Measurements from ENCODE around the gene GLRB. TPM values are rescaled to one million over a fixed set of nuclear protein-coding genes. Genes with fewer than 3 reads are reported as not detected.
A peak's percentile ranks its signal among the peaks of the same experiment; 100 is the strongest.
"Not testable (repeated sequence)": the region's sequence is repeated elsewhere in the genome, so short reads cannot be mapped to it uniquely, and the experiment has no call there.

GLRB gene
- total RNA-seq, 1 experiment from 2014 or later: 21.0 TPM

DNA sequence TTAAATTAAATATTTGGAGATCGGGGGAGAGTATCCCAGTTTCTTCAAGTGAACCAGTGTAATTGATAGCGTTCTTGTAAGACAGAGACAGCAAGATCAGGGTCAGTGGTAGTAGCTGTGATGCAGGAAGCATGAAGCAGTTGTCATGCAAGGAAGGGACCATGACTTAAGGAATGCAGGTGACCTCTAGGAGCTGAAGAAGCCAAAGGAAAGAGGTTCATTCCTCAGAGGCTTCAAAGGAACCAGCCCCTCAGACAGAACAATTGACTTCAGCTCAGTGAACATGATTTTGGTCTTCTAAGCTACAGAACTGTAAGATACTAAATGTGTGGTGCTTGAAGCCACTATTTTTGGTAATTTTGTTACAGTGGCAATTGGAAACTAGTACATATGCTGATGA lies 51.6 kb downstream of the GLRB start:
- DNase-seq (ENCODE audit: low read depth): no peak

DNA sequence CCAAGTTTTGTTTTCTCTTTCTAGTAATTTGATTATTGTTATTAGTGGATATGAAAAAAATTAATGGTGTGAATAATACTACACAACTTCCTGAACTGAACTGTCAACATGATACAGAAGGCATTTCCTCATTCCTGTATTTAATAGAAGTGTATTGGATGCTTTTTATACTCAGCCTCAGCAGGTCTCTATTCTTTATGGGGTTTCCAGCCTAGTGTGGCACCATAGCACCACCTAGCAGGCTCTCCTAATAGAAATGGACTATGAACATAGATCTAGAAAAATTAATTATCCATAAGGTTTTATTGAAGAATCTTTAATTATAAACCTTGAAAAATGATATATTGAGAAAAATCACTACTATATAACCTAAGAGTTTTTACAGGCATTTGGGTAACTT lies 52.4 kb downstream of the GLRB start:
- peak; percentile 50 for DNase-seq (ENCODE audit: low read depth)

DNA sequence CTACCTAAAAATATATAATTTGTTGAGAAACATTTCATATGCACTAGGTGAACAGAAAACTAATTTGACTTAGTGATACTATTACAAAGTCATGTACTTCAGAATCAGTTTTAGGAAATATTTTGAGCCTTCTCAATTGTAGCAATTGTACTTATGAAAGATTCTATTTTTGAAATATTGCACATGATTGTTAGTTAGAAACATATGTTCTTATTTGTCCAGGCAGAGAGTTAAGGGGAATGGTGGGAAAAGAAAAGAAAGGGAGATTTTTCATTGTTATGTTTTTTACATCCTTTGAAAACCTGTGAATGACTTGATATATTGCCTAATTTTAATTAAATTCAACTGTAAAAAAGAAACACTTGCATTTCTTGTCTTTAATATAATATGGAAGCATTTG lies 66.0 kb downstream of the GLRB start:
- DNase-seq (ENCODE audit: low read depth): no peak

GRCh38 chr4:157143369-157143768 lies 67.4 kb downstream of the GLRB start:
- no peak for DNase-seq (ENCODE audit: low read depth)

- no peak for DNase-seq (ENCODE audit: low read depth)
These were observed 75.8 kb downstream of the GLRB start for GRCh38 chr4:157151711-157152110.

DNA sequence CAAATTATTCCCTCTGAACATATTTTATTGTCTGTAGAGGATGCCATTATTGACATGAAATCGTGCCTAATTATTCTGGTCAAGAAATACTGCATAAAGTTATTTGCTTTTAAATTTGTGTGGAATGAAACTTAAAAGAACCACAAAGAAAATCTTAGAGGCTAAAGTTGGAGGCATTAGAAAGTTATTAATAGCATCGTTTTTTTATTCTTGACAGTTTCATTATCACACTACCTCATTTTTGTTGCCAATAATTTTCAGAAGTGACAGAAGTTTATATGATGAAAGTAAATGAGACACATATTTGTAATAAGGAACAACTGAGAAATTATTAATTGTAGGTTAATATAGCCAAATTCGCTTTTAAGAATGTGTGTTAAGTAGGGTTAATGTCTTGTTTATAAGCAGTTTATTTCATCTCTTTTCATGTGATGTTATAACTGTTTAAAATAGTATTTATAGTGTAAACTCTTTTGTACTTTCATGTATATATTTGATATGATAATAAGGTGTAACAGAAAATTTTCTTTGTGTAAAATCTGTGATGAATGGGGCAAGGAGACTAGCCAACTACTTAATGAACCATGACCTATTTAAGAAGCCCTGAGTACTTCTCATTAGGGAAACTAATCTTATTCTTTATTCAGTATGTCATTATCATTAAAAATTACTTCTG lies 90.1 kb downstream of the GLRB start:
- DNase-seq (ENCODE audit: low read depth): no peak

GRCh38 chr4:157170321-157170720 lies 94.4 kb downstream of the GLRB start:
- no peak for DNase-seq (ENCODE audit: low read depth)

GRCh38 chr4:157172011-157172410 lies 96.1 kb downstream of the GLRB start:
- peak; percentile 13 for DNase-seq (ENCODE audit: low read depth)

DNA sequence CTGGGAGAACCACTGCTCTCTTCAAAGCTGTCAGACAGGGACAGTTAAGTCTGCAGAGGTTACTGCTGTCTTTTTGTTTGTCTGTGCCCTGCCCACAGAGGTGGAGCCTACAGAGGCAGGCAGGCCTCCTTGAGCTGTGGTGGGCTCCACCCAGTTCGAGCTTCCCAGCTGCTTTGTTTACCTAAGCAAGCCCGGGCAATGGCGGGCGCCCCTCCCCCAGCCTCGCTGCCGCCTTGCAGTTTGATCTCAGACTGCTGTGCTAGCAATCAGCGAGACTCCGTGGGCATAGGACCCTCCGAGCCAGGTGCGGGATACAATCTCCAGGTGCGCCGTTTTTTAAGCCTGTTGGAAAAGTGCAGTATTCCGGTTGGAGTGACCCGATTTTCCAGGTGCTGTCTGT lies 104.3 kb downstream of the GLRB start:
- not testable (repeated sequence) for DNase-seq (ENCODE audit: low read depth)

DNA sequence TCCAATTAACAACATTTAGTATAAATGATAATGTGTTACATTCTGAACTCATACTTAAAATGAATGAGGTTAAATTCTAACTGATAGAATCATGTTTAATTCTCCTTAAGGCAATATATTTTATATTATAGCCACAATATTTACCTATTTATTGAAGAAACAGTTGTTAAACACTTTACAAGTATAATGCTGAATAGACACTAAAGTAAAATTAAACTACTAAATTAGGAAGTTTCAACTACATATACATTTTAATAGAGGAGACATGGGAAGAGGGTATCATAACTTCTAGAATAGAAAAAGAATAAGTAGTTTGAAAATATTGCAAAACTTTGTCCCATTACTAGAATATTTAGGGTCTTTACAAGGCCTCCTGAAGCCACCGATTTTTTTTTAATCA lies 108.3 kb downstream of the GLRB start:
- DNase-seq (ENCODE audit: low read depth): no peak

DNA sequence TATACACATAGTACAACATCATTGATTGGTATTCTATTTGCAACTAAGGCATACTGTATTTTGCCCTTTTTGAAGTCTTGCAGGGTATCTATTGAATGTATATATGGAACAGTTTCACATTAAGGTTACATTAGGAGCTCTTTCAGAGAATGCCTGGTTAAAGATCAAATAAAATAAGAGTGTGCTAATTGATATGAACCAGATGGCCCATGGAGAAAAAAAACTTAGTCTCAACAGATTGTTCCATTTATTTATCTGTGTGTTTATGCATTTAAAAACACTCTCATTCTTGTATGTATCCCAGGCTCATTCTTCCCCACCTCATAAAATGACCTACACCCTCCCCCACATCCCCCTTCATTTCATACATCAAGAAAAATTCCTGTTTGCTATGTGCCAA lies 109.4 kb downstream of the GLRB start:
- no peak for DNase-seq (ENCODE audit: low read depth)

DNA sequence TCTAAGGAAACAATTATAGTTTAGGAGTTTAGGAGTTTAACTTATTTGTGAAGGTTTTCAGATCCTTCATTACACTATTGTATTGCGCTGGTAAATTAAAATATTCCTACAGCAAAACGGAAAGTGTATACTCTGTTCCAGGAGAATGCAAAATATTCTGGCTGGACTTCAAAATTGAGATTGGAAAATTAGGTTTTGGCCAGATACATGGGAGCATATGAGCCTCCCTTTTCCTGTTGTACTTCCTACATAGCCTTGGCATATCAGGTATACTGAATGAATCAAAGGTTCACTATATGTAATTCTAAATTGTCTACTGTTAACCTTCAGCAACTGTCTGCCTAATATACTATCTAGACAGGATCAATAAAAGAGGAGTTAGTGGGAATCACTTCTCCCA lies 119.4 kb downstream of the GLRB start:
- DNase-seq (ENCODE audit: low read depth): no peak

DNA sequence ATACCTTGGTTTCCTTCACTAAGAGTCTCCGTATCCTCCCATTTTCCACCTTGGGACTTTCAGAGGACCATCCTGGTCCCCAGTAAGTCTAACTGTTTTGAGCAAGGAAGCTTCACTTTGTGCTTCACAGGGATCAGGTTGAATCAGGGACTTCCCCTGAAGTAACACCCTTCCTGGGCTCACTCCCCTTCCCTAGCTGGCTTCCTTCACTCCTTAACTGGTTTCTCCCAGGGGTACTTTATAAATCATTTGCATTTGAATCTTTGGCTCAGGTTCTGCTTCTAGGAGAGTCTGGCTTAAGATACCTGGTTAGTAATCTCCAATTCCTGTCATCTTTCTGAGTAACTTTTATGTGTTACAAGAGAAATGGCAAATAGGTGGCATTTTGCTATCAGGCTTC lies 120.1 kb downstream of the GLRB start:
- DNase-seq (ENCODE audit: low read depth): no peak

DNA sequence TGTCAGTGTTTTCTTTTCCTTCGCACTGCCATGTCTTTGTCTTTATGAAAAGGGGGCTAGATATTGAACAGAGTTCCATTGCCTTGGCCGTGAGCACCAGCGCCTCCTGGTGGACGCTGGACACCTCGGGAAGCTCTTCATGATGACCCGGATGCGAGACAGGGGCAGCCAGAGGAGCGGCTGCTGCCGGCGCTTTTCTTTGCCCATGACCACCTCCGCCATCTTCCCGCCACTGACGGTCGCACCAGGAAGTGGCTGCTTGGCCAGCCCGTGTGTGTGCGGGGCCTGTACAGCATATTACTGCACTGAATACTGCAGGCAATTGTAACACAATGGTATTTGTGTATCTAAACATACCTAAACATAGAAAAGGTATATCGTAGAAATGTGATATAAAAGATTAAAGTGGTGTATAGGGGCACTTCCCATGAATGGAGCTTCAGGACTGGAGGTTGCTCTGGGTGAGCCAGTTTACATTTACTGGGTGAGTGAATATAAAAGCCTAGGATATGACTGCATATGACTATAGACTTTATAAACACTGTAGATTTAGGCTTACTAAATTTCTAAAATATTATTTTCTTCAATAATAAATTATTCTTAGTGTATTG lies 128.8 kb downstream of the GLRB start:
- DNase-seq (ENCODE audit: low read depth): no peak

GRCh38 chr4:157217708-157218107 lies 141.8 kb downstream of the GLRB start:
- DNase-seq (ENCODE audit: low read depth): peak; percentile 23

DNA sequence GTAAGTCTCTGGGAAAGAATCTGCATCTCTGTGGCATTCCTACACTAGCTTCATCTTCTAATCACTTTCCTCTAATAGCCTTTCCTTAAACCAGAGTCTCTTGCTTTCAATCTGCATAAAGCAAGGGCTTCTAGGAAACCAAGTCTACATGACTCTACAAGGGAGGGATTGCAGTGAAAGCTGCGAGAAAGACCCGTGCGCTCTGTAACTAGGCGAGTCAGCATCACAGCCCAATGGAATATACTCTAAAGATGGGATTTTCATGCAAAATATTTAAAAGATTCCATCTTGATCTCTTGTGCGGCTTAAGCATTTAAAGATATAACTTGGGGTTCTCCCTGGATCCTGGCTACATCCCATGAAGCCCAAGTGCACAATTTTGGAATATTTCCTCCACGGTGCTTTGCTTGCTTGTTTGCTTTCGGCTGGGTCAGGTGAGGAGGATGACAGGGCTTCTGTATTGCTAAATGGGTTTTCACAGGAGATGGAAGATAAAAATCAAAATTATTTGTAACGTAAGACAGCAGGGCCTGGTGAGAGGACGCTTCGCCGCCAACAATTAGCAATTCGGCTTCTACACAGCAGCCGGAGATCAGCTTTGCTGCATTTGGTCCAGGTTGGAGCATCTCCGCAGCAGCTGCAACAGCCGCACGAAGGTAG lies 143.9 kb downstream of the GLRB start:
- no peak for DNase-seq (ENCODE audit: low read depth)

DNA sequence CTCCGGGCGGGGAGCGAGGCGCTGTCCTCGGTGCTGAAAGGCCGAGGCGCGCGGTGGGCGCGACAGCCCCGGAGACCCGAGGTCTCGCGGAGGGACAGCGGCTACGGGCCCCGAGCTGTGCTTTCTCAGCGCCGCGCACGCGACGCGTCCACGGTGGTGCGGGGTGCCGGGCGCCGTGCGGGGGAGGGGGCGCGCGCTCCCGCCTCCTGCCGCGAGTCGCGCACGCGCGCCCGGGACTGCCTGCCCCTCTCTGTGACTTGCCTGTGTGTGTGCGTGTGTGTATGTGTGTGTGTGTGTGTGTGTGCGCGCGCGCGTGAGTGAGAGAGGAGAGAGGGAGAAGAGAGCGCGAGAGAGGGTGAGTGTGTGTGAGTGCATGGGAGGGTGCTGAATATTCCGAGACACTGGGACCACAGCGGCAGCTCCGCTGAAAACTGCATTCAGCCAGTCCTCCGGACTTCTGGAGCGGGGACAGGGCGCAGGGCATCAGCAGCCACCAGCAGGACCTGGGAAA lies 144.5 kb downstream of the GLRB start, which contains the start of gene GRIA2:
Gene GRIA2 (plus strand): TSS at position 358 of the 511 bp plus-strand sequence. CDS start 315 bp downstream, outside the sequence.
- DNase-seq (ENCODE audit: low read depth): peak; percentile 43

DNA sequence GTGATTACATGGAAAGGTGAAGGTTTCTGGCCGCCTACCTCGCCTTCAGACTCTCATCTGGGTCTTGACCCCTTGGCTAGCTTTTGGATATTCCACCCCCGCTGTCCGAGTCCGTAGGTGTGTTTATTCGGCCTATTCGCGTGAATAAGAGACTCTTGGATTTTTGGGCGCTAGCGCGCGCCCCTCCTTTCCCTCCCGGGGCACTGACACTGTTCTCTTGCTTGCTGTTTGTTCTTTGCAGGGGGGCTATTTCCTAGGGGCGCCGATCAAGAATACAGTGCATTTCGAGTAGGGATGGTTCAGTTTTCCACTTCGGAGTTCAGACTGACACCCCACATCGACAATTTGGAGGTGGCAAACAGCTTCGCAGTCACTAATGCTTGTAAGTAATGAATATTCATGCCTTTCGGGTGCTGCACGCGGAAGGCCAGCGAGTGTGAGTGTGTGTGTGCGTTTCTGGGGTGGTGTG lies 145.5 kb downstream of the GLRB start:
- no peak for DNase-seq (ENCODE audit: low read depth)

Other genes with a start within 250 kb of the GLRB start
- gene PDGFC, start 104.4 kb upstream of the GLRB start, total RNA-seq (2014; rRNA removed; shearing (Covaris generic)): 88.7 and 162 TPM in 2 replicates
- not detected in 2 replicates for gene GRIA2, start 144.6 kb downstream of the GLRB start, total RNA-seq (2014; rRNA removed; shearing (Covaris generic))